ENCODE results near the gene DRD2. TPM values are rescaled to one million over a fixed set of nuclear protein-coding genes. Genes with fewer than 3 reads are reported as not detected.

DRD2 gene
- total RNA-seq, 2 experiments from 2014 or later, result 0.30 to 0.86 TPM

GRCh38 chr11:113417428-113417827 is 57.8 kb downstream of the DRD2 start:
- CTCF ChIA-PET, result no interaction called here
- Mint-ChIP-seq H3K27ac (no peak overlapping the region), H3K4me3 (no peak overlapping the region), H3K27me3 (peaks cover 3% of the 10 kb centered on the region), H3K9me3 (no peaks in the 10 kb centered on the region), H3K36me3 (ENCODE audit: low read depth) (no peaks in the 10 kb centered on the region), H3K4me1 (peaks cover 5% of the 10 kb centered on the region)
- DNase-seq, result no peak
- POLR2A ChIA-PET, result no interaction called here

GRCh38 chr11:113415343-113415742 is 59.9 kb downstream of the DRD2 start:
- Mint-ChIP-seq H3K27ac (no peak overlapping the region), H3K4me3 (no peak overlapping the region), H3K9me3 (no peaks in the 10 kb centered on the region), H3K4me1 (peaks cover 5% of the 10 kb centered on the region), H3K27me3 (no peaks in the 10 kb centered on the region), H3K36me3 (ENCODE audit: low read depth) (no peaks in the 10 kb centered on the region)
- ChIA-PET CTCF (no interaction called here), POLR2A (no interaction called here)
- no peak for DNase-seq

GRCh38 chr11:113412675-113413074 is 62.5 kb downstream of the DRD2 start:
- Mint-ChIP-seq H3K27me3 (no peaks in the 10 kb centered on the region), H3K36me3 (ENCODE audit: low read depth) (no peaks in the 10 kb centered on the region), H3K9me3 (no peaks in the 10 kb centered on the region), H3K4me3 (no peak overlapping the region), H3K27ac (no peak overlapping the region), H3K4me1 (peaks cover 4% of the 10 kb centered on the region)
- no peak for DNase-seq
- POLR2A ChIA-PET, result no interaction called here
- CTCF ChIA-PET, result no interaction called here

GRCh38 chr11:113411536-113411935 is 63.7 kb downstream of the DRD2 start:
- CTCF ChIA-PET, result no interaction called here
- POLR2A ChIA-PET, result no interaction called here
- Mint-ChIP-seq H3K4me1 (no peaks in the 10 kb centered on the region), H3K27me3 (no peaks in the 10 kb centered on the region), H3K4me3 (no peak overlapping the region), H3K36me3 (ENCODE audit: low read depth) (no peaks in the 10 kb centered on the region), H3K27ac (no peak overlapping the region), H3K9me3 (no peaks in the 10 kb centered on the region)
- no peak for DNase-seq

GRCh38 chr11:113410414-113411135 is 64.6 kb downstream of the DRD2 start:
- no peak for DNase-seq
- no peaks in the 10 kb centered on the region for H3K9me3 Mint-ChIP-seq
- H3K4me1 Mint-ChIP-seq, result no peaks in the 10 kb centered on the region
- ChIA-PET POLR2A (no interaction called here), CTCF (no interaction called here)
- H3K27ac Mint-ChIP-seq, result no peak overlapping the region
- no peak overlapping the region for H3K4me3 Mint-ChIP-seq
- no peaks in the 10 kb centered on the region for H3K27me3 Mint-ChIP-seq
- no peaks in the 10 kb centered on the region for H3K36me3 Mint-ChIP-seq (ENCODE audit: low read depth)

GRCh38 chr11:113409526-113409925 is 65.7 kb downstream of the DRD2 start:
- ChIA-PET POLR2A (no interaction called here), CTCF (no interaction called here)
- H3K36me3 Mint-ChIP-seq (ENCODE audit: low read depth), result no peaks in the 10 kb centered on the region
- H3K27me3 Mint-ChIP-seq, result peaks cover 2% of the 10 kb centered on the region
- no peaks in the 10 kb centered on the region for H3K4me1 Mint-ChIP-seq
- H3K27ac Mint-ChIP-seq, result no peak overlapping the region
- no peak overlapping the region for H3K4me3 Mint-ChIP-seq
- DNase-seq, result no peak
- no peaks in the 10 kb centered on the region for H3K9me3 Mint-ChIP-seq

- no peak overlapping the region for H3K4me3 Mint-ChIP-seq
- ChIA-PET CTCF (no interaction called here), POLR2A (no interaction called here)
- no peaks in the 10 kb centered on the region for H3K36me3 Mint-ChIP-seq (ENCODE audit: low read depth)
- H3K27ac Mint-ChIP-seq, result no peak overlapping the region
- no peaks in the 10 kb centered on the region for H3K4me1 Mint-ChIP-seq
- no peak for DNase-seq
- H3K27me3 Mint-ChIP-seq, result peaks cover 4% of the 10 kb centered on the region
- no peaks in the 10 kb centered on the region for H3K9me3 Mint-ChIP-seq
Measured at GRCh38 chr11:113408887-113409286, 66.3 kb downstream of the DRD2 start.

- DNase-seq, result no peak
- Mint-ChIP-seq H3K27me3 (peaks cover 7% of the 10 kb centered on the region), H3K4me3 (no peak overlapping the region), H3K9me3 (no peaks in the 10 kb centered on the region), H3K4me1 (no peaks in the 10 kb centered on the region), H3K27ac (no peak overlapping the region), H3K36me3 (ENCODE audit: low read depth) (no peaks in the 10 kb centered on the region)
- CTCF ChIA-PET, result no interaction called here
- POLR2A ChIA-PET, result no interaction called here
Measured at GRCh38 chr11:113408206-113408605, 67.0 kb downstream of the DRD2 start.

- Mint-ChIP-seq H3K4me3 (no peak overlapping the region), H3K4me1 (no peaks in the 10 kb centered on the region), H3K9me3 (no peaks in the 10 kb centered on the region), H3K27me3 (peaks cover 7% of the 10 kb centered on the region), H3K36me3 (ENCODE audit: low read depth) (no peaks in the 10 kb centered on the region), H3K27ac (no peak overlapping the region)
- CTCF ChIA-PET, result interaction anchor here (0.6 kb wide), 1 partner anchor 502 kb away, joined by 3 read pairs; no protein-coding TSS in a partner anchor
- POLR2A ChIA-PET, result no interaction called here
- DNase-seq, result no peak
Measured at GRCh38 chr11:113407163-113407562, 68.0 kb downstream of the DRD2 start.

- no peak for DNase-seq
- no peak overlapping the region for H3K27ac Mint-ChIP-seq
- H3K4me1 Mint-ChIP-seq, result no peaks in the 10 kb centered on the region
- ChIA-PET POLR2A (no interaction called here), CTCF (no interaction called here)
- H3K4me3 Mint-ChIP-seq, result no peak overlapping the region
- H3K27me3 Mint-ChIP-seq, result peaks cover 7% of the 10 kb centered on the region
- no peaks in the 10 kb centered on the region for H3K36me3 Mint-ChIP-seq (ENCODE audit: low read depth)
- no peaks in the 10 kb centered on the region for H3K9me3 Mint-ChIP-seq
Measured at GRCh38 chr11:113405724-113406478, 69.3 kb downstream of the DRD2 start.

GRCh38 chr11:113404859-113405430 is 70.3 kb downstream of the DRD2 start:
- H3K27me3 Mint-ChIP-seq, result peaks cover 7% of the 10 kb centered on the region
- H3K4me1 Mint-ChIP-seq, result no peaks in the 10 kb centered on the region
- H3K27ac Mint-ChIP-seq, result no peak overlapping the region
- H3K4me3 Mint-ChIP-seq, result no peak overlapping the region
- no peak for DNase-seq
- ChIA-PET POLR2A (no interaction called here), CTCF (no interaction called here)
- no peaks in the 10 kb centered on the region for H3K36me3 Mint-ChIP-seq (ENCODE audit: low read depth)
- no peaks in the 10 kb centered on the region for H3K9me3 Mint-ChIP-seq

- Mint-ChIP-seq H3K9me3 (no peaks in the 10 kb centered on the region), H3K4me3 (no peak overlapping the region), H3K36me3 (ENCODE audit: low read depth) (no peaks in the 10 kb centered on the region), H3K4me1 (no peaks in the 10 kb centered on the region), H3K27ac (no peak overlapping the region), H3K27me3 (peaks cover 7% of the 10 kb centered on the region)
- no peak for DNase-seq
- POLR2A ChIA-PET, result no interaction called here
- CTCF ChIA-PET, result no interaction called here
Measured at GRCh38 chr11:113401718-113402117, 73.5 kb downstream of the DRD2 start.

- DNase-seq, result no peak
- Mint-ChIP-seq H3K4me1 (no peaks in the 10 kb centered on the region), H3K36me3 (ENCODE audit: low read depth) (no peaks in the 10 kb centered on the region), H3K4me3 (no peak overlapping the region), H3K27me3 (peaks cover 7% of the 10 kb centered on the region), H3K9me3 (no peaks in the 10 kb centered on the region), H3K27ac (no peak overlapping the region)
- CTCF ChIA-PET, result no interaction called here
- POLR2A ChIA-PET, result no interaction called here
Measured at GRCh38 chr11:113400631-113401230, 74.5 kb downstream of the DRD2 start.

Data from activated CD4-positive, alpha-beta memory T cell treated with anti-CD3 and anti-CD28 coated beads, Interleukin-2, amount 10 ng/mL, durations not matched to agents 7 days and 5 days (primary cell).